Gastroesophageal sphincter (tissue), 4 donors: Measurements from ENCODE around the gene AGXT2. TPM values are rescaled to one million over a fixed set of nuclear protein-coding genes. Genes with fewer than 3 reads are reported as not detected.

ENCODE experiments used
- total RNA-seq, 4 donors: library from RNA; depleted of rRNA; stranded (reverse); fragments of >200 nt; gene quantifications; one replicate each; pipeline ENCODE4 v1.1.0, GENCODE V29; 2016

AGXT2 gene
- total RNA-seq, 4 donors from 2014 or later = not detected

Other genes starting within 250 kb of the AGXT2 start
- gene TTC23L, start 208.8 kb downstream of the AGXT2 start, total RNA-seq = under 1 TPM in 2 of 4 donors, not detected in 2; 0.13 to 0.73 TPM
- 10 to 100 TPM; 22.8 to 66.9 (median 30.2) TPM for gene RAD1, start 132.4 kb downstream of the AGXT2 start, total RNA-seq
- 10 to 100 TPM; 22.4 to 34.7 (median 28.9) TPM for gene BRIX1, start 132.2 kb downstream of the AGXT2 start, total RNA-seq
- 10 to 100 TPM; 46.8 to 99.8 (median 70.3) TPM for gene DNAJC21, start 118.4 kb downstream of the AGXT2 start, total RNA-seq
- 1 to 10 TPM in 2 of 4 donors, under 1 TPM in 2; 0.16 to 1.4 (median 0.85) TPM for gene PRLR, start 182.5 kb upstream of the AGXT2 start, total RNA-seq